NCI-H69 (cell line): ENCODE data around the gene SLC15A2.

Experiments
- DNase-seq: peaks from one replicate; lab custom pipeline; 2025; lab: John Stamatoyannopoulos, UW

SLC15A2 gene

DNA sequence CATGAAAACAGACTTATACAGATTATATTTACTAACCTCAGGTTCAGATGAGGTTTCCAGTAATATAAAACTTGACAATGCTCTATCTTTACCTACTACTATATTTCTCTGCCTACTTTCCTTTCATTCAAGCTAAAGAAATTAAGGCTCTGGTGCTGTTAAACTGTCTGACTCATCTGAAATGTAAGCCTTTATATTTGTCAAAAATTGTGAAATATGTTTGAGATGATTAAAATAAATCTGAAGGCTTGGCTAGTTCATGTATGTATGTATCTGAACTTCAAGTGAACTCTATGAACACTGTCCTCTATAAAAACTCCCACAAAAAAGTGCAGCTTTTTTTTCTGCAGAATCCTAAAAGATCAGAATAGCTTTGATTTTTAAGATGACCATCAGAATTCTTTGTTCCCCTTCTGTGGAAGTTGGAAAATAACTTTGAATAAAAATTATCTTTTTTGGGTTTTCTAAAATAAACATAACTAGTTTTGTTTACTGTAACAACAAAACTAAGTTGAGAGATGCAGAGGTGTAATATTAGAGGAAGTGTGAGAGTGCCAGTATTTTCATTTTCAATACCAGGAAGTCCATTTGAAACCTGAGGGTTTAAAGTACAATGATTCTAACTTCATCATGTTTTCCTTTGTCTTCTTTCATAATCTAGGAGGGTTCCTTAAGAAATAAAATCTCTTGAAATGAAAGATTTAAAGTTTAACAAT is 85.7 kb downstream of the SLC15A2 start:
- no peak for DNase-seq

GRCh38 chr3:121980450-121980796 is 86.2 kb downstream of the SLC15A2 start:
- no peak for DNase-seq

DNA sequence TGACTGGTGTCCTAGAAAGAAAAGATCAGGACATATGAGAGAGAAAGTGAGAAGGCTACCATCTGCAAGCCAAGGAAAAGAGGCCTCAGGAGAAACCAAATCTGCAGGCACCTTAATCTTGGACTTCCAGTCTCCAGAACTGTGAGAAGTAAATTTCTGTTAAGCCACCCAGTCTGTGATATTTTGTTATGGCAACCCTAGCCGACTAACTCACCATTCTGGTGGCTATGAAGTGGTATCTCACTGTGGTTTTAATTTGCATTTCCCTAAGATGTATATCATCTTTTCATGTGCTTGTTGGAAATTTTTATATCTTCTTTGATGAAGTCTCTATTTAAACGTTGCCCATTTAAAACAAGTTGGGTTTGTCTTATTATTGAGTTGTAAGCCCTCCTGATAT is 87.3 kb downstream of the SLC15A2 start:
- DNase-seq: no peak

DNA sequence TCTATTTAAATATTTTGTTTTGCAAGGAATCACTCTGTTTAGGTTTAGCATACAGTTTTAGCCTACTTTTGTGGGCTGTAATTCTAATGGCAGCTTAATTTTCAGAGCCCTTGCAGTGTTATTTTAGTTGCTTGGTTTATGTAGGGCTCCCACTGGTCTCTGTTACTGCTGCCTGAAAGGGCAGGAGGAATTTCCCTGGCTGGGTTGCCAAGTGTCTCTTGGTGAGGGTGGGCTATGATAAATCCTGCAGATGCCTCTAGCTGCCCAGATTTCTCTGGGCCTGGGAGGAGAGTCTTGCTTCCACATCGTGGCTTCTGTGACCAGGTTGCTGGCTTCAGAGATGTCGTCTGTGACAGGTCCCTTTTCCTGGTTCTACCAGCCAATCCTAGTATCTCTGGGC is 91.6 kb downstream of the SLC15A2 start:
- DNase-seq: no peak

- DNase-seq: no peak
Measured at GRCh38 chr3:121988146-121988545, 93.9 kb downstream of the SLC15A2 start.

GRCh38 chr3:121989943-121990342 is 95.7 kb downstream of the SLC15A2 start:
- no peak for DNase-seq

- no peak for DNase-seq
Measured at GRCh38 chr3:121992601-121993560, 98.7 kb downstream of the SLC15A2 start.
